A549 (cell line): Measurements from ENCODE around the gene LBR.

Experiments
- CEBPB ChIP-seq, 2 experiments: fragments of >200 bp in 1 of 2; sonication (Bioruptor Twin) in 1 of 2; formaldehyde crosslinking in 1 of 2; IDR thresholded peaks; 2 replicates each; pipeline ENCODE4 v1.6.1; 2012 to 2016
- CTCF ChIP-seq: fragments of >200 bp; sonication (Bioruptor Twin); formaldehyde crosslinking; IDR thresholded peaks from 3 replicates; pipeline ENCODE4 v1.5.1; 2016
- EP300 ChIP-seq, 2 experiments: fragments of >200 bp; sonication (Bioruptor Twin); formaldehyde crosslinking; IDR thresholded peaks; 2 replicates in 1 of 2; 3 replicates in 1 of 2; pipeline ENCODE4 v1.6.1; 2016 to 2017
- JUNB ChIP-seq: fragments of >200 bp; sonication (Bioruptor Twin); formaldehyde crosslinking; IDR thresholded peaks from 2 replicates; pipeline ENCODE4 v1.6.1; 2016
- MAZ ChIP-seq: fragments of 150-350 bp; IDR thresholded peaks from 2 replicates; pipeline ENCODE4 v1.6.1; 2014; ENCODE audit warnings: antibody characterized with exemption, low read depth, low read length, borderline replicate concordance
- RAD21 ChIP-seq, 2 experiments: fragments of >200 bp in 1 of 2; sonication (Bioruptor Twin) in 1 of 2; formaldehyde crosslinking in 1 of 2; IDR thresholded peaks in 1 of 2; conservative IDR thresholded peaks in 1 of 2; 2 replicates in 1 of 2; 3 replicates in 1 of 2; pipeline ENCODE4 v1.6.1; 2012 to 2018; ENCODE audit warnings: inconsistent platforms in 1 of 2
- REST ChIP-seq: fragments of 200-600 bp; sonication (generic); IDR thresholded peaks from 2 replicates; pipeline ENCODE4 v1.6.1; 2016; ENCODE audit warnings: antibody characterized with exemption, mild to moderate bottlenecking, moderate library complexity
- RFX5 ChIP-seq: fragments of 450-650 bp; IDR thresholded peaks from 2 replicates; pipeline ENCODE4 v1.7.1; 2014; ENCODE audit warnings: antibody characterized with exemption, mild to moderate bottlenecking, moderate library complexity
- RNF2 ChIP-seq: fragments of 200-600 bp; sonication (generic); IDR thresholded peaks from 2 replicates; pipeline ENCODE4 v1.6.1; 2016; ENCODE audit warnings: low read depth, mild to moderate bottlenecking, antibody characterized with exemption, moderate library complexity, borderline replicate concordance
- TP53 ChIP-seq: fragments of 250-450 bp; sonication (Bioruptor Pico); IDR thresholded peaks from 2 replicates; pipeline ENCODE4 v1.5.0; 2021; ENCODE audit warnings: mild to moderate bottlenecking, moderate library complexity
- USF2 ChIP-seq: fragments of 450-650 bp; IDR thresholded peaks from 2 replicates; pipeline ENCODE4 v1.6.1; 2014; ENCODE audit warnings: antibody characterized with exemption

GRCh38 chr1:225453797-225454648, 26.2 kb upstream of the LBR start:
- TF ChIP-seq CTCF (no peak), RFX5 (no peak), USF2 (no peak), RNF2 (no peak), RAD21 (conservative IDR thresholded peaks at IDR 0.05 in 1 of 2, IDR thresholded peaks at IDR 0.05 in 1 of 2) (no peak), JUNB (peak; percentile 53; the same call in 1 of the 2 replicates), CEBPB (IDR thresholded peaks at IDR 0.05) (peak; percentile 75 to 89; a peak in 3 of 4 replicates), REST (no peak), MAZ (no peak), EP300 (IDR thresholded peaks at IDR 0.05) (no peak), TP53 (no peak)
